ENCODE data around the gene UBTD1.
"Not testable (repeated sequence)": the region's sequence is repeated elsewhere in the genome, so short reads cannot be mapped to it uniquely, and the experiment has no call there.

Gene UBTD1

DNA sequence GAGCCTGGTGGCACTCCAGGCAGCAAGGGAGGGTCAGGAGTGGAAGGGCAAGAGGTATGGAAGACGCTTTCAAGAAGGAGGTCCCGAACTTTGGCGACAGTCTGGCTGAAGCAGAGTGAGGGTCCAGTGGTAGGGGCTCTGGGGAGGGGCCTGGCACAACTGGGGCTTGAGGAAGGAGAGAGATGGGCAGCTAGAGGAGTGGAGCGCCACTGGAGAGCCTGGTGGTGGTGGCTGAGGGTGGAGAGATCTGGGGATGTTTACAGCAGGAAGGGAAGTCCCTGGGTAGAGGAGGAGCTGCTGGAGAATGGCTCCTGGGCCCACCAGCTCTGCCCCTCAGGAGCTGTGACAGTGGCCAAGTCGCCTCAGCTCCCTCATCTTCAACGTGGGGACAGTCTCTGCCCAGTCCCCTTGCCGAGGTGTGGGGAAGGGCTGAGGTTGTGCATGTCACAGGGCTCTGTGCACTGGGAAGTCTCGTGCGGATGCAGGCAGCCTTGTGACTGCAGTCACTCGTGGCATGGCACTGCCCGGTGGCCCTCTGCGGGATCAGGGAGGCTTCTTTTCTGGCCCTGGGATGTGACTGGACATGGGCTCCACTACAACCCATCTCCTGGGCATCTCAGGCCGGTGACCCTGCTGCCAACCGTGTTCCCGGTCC, 18.5 kb downstream of the UBTD1 start:
- DNase-seq: no peak

DNA sequence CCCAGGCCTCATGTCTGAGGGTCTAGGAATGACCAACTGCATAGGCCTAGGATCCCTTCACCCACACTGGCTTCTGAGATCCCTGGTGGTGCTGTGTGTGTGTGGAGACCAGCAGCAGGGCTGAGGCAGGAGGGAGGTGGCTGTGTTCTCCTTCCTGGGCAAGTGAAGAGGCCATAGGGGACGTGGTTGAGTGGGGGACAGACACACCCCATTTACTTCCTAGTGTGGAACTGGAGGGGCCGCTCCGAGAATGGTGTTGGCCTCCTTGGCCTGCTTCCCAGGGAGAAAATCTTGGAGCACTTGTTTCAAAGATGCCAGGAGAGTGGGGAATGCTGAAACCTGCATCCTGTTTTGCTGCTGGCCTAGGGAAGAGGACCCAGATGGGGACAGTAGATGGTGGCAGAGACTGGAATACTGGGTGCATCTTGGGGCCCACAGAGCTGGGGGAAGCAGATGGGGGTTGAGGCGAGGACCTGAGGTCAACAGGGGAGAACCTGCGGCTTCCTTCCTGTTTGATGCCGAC, 19.1 kb downstream of the UBTD1 start:
- DNase-seq: no peak

GRCh38 chr10:97518301-97519043, 19.7 kb downstream of the UBTD1 start:
- no peak for DNase-seq

DNA sequence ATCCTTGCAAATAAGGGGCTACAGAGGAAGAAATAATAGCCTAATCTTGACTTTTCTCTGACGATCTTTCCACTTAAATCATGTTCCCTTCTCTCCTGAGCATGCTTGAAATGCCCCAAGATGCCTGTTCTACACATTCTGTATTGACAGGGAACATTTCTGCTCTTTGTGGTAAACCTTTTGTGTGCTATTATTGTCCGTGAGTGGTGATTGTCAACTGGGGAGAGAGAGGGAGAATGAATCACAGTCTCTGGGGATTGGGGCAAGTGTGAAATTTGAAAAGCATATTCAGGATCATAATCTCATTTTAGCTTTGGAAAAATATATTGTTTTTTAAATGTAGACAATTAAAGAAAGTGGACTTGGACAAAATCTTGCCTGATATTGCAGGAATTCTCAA, 20.6 kb downstream of the UBTD1 start:
- no peak for DNase-seq

GRCh38 chr10:97520520-97520919, 21.8 kb downstream of the UBTD1 start:
- no peak for DNase-seq

GRCh38 chr10:97520978-97521761, 22.4 kb downstream of the UBTD1 start:
- DNase-seq: no peak

DNA sequence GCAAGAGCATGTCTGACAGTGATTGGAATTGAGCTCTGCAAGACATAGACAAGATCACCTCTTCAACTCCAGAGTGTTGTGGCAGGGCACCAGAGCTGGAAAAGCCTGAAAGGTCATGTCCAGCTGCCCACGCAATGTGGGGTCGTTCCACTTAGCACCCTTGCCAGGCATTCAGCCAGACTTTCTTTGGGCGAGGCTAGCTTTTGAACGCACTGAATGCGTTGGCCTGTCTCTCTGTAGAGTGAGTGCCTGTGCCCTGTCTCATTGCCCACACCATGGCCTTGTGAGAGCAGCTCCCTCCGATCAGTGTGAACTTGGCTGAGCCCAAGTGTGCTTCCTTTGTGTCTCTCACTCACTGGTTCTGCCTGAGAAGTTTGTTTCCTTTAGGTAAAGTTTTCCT, 23.3 kb downstream of the UBTD1 start:
- no peak for DNase-seq

DNA sequence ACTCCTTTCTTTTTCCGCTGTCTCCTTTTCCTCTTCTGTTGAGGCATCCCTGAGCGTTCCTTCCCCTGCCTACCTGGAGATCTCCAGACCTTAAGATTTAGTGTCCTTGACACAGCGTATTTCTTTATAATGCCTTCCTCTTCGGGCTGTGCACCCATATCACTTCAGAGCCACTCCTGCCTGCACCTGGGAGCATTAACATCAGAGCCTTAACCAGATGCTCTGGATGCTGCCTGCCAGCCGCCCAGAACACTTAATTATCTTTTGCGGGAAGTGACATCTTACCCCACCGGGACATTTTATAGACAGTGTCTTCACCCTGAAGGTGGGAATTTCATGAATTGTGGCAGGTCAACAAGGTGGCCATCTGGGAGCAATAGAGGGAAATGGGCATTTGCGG, 24.2 kb downstream of the UBTD1 start:
- no peak for DNase-seq

DNA sequence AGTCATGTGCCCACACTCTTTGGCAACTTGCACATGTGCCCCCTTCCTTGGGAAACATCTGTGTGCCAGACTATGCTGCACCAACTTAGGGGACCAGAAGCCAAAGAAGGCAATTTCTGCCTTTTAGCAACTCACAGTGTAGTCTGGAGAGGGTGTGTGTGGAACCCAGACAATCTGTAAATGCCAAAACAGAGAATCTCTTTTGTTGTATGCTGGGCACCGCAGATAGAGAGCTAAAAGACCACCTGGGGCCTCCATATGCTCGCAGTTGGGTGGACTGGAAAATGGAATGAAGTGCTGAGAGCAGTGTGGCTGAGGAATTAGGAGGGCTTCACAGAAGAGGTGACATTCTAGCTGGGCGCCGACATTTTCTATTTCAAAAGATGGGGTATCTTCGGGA, 26.4 kb downstream of the UBTD1 start:
- no peak for DNase-seq

DNA sequence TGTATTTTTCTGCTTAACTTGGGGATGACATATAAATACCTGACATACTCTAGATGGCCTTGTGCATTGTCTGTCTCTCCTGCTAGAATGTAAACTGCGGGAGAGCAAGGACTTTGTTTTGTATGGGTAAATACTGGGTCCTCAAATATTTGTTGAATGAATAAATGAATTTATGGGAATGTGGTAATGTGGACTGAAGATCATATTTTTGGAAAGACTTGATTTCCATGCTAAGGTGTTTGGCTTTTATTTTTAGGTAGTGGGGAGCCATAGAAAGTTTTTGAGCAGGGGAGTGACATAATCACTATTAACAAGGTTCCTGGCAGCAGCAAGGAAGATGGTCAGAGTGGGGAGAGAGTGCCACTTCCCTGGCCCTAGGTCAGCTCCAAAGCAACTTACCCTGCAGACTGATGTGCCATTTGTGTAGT, 27.0 kb downstream of the UBTD1 start:
- DNase-seq: no peak

GRCh38 chr10:97528876-97529275, 30.2 kb downstream of the UBTD1 start:
- DNase-seq: not testable (repeated sequence)

- no peak for DNase-seq
These were observed 31.2 kb downstream of the UBTD1 start for GRCh38 chr10:97529685-97530465.

- no peak for DNase-seq
These were observed 32.8 kb downstream of the UBTD1 start for GRCh38 chr10:97531401-97531986.

DNA sequence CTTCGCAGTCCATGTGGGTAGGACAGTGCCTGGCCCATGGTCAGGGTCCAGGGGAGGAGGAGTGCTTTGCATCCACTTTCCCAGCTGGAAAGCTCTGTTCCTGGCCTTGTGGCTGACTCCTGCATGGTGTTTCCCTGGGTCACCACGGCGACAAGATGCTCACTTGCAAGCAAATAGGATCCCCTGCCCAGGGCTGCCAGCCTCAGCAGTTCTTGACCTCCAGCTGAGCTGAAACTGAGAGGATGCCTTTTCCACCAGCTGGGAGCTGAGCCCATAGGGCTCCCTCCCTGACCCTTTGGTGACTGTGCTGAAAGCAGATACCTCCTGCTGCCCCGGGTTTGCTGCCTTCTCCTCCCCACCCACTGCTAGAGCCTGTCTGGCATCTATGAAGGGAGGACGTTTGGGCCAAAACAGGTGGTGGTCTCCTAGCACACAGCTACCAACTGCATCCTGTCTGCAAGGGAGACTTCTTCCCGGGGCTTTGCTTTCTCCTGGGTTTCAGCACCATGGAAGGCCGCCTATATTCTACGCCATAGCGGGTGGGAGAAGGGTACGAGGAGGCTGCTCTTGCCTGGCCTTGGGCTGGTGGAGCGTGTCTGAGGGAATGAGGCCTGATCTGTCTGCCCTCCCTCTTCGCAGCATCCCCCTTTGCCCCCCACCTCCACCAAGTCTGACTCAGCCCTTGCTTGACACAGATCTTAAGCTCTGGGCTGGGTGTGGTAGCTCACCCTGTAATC, 34.4 kb downstream of the UBTD1 start:
- no peak for DNase-seq

DNA sequence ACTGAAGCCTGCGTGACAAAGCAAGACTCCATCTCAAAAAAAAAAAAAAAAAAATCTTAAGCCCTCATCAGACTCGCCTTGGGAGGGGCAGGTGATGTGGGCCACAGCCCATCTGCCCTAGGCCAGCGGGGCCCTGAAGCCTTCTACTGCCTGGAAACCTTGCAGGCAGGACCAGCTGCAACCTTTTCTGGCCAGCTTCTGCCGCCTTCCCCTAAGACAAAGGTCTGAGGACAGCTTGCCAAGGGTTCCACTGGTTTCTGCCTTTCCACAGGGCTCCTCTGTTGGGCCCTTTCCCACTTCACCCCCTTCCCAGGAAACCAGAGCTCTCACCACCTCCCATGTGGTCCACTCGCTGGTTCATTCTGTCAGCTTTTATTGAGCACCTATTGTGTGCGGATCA, 35.2 kb downstream of the UBTD1 start:
- no peak for DNase-seq

DNA sequence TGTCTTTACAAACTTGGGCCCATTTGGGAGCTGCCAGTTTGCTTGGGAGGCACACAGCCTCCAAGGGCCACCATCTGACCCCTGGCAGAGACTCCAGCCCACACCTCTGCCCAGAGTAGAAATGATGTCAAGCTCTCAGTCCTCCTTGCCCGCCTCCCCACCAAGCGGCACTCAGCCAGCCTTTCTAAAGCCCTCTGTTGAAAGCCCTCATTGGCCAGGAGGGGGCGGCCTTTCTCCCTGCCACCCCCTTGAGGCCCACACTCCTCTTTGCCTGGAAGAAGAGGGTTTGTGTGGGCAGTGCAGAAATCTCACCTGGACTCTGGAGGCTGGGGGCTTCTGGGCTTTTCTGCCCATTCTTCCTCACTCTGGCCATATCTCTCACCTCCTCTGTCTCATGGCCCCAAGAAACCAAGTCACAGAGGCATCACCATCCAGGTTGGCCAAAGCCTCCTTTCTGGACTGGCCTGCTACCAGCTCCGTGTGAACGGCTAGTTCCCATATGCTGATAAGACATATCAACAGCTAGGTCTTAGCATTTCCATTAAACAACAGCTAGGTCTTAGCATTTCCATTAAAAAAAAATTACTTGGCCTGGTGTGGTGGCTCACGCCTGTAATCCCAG, 36.1 kb downstream of the UBTD1 start:
- DNase-seq: no peak

DNA sequence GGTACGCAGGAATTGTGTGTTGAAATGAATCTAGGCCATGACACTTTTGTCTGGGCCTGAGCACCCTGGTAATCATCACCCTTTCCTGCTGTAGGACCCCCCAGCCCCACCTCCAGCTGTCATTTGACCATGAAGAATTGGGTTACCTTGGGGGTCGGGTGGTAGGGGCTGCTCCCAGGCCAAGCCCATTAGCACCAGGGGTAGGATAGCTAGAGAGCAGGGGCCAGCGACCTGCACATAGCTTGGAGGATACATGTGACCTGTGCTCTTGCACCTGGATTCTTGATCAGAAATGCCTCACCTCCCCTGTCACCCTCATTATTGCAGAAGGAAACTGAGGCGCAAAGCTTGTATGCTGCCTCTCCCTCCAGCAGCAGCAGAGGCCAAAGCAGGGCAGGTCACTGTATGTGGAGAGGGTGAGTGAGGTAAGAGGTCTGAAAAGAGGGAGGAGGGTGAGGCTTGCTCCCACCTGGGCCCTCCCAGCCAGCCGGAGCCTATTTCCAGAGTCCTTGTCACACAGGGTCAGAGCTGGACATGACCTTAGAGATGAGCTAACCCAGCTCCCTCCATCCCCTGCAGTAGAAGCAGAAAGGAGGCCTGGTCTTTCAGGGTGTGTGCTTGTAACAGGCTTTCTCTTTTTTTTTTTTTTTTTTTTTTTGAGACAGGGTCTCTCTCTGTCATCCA, 38.6 kb downstream of the UBTD1 start:
- DNase-seq: no peak

- DNase-seq: no peak
These were observed 39.7 kb downstream of the UBTD1 start for GRCh38 chr10:97538411-97538810.

DNA sequence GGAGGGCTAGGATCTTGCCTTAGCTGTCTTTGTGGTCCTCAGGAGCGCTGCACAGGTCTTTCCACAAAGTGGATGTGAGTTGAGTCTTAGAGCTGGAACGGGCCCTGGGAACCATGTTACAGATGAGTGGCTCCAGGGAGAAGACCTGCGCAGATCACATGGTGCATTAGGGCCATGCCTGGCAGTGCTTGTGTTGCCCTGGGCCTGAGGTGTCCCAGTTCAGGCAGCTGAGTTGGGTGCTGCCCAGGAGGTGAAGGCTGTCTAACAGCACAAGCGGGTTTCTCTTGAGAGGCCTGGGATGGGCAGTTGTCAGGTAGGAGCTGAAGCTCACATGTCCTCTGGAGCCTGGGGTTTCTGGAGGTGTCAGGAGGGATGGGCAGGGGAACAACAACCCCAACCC, 40.1 kb downstream of the UBTD1 start:
- no peak for DNase-seq

DNA sequence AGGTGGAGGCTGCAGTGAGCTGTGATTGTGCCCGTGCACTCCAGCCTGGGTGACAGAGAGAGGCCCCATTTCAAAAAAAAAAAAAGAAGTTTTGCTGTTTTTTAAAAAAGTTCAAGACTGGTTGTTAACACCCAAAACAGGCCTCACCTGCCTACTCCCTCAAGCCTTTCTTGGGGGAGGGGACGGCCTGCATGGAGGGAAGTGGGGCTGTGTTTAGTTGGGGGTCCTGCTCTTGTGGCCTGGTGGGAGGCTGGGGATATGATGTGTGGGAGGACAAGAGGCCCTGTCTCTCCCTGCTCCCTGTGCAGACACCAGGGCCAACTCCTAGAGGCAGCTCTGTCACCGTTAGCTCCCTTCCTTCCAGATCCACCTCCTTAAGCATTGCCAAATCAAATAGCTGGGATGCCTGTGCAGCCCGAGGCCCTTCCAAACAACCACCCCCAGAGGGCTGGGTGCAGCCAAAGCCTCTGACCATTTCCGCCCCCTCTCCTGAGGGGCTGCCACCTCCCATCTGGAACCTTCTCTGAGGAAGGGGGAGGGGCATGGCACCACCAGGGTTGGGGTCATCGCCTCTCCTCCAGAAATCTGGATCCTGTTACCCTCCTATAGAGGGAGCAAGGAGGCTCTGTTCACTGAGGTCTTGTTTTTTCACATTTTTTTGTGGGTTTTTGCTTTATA, 40.9 kb downstream of the UBTD1 start:
- no peak for DNase-seq

Data from NCI-H446 treated with DMSO at 0.1 percent for 48 hours (cell line).